Tibial artery (tissue), 4 donors: Measurements from ENCODE around the gene DLEC1.

ENCODE experiments used
- DNase-seq, 2 donors: peaks; one replicate each; pipeline ENCODE4 v3.0.0-alpha.2; 2019
- H3K27ac ChIP-seq, 2 donors: fragments of 200-600 bp; sonication (generic) in 1 of 2; 1 replicate in 1 of 2; 2 replicates in 1 of 2; pipeline ENCODE4 v1.5.1; 2018 to 2019; ENCODE audit warnings: mild to moderate bottlenecking in 1 of 2
- H3K27me3 ChIP-seq, 2 donors: fragments of 200-600 bp; sonication (generic) in 1 of 2; one replicate each; pipeline versions ENCODE4 v1.5.1 to v1.6.0; 2016 to 2019
- H3K36me3 ChIP-seq, 3 donors: fragments of 200-600 bp; sonication (generic) in 2 of 3; one replicate each; pipeline ENCODE4 v1.5.1; 2016 to 2019; ENCODE audit warnings: mild to moderate bottlenecking in 2 of 3
- H3K4me1 ChIP-seq, 4 donors: fragments of 200-600 bp; sonication (generic) in 2 of 4; 1 replicate in 3 of 4; 2 replicates in 1 of 4; pipeline ENCODE4 v1.5.1; 2016 to 2019
- H3K4me3 ChIP-seq, 2 donors: fragments of 200-600 bp; sonication (generic) in 1 of 2; 1 replicate in 1 of 2; 2 replicates in 1 of 2; pipeline ENCODE4 v1.5.1; 2018 to 2019; ENCODE audit warnings: mild to moderate bottlenecking in 2 of 2
- H3K9me3 ChIP-seq, 3 donors: fragments of 200-600 bp; sonication (generic) in 1 of 3; one replicate each; pipeline ENCODE4 v1.5.1; 2016 to 2019
- intact Hi-C: fragments of 100-400 bp; cut with DNase I; formaldehyde crosslinking; loops from one replicate; pipeline ENCODE4 v1.15.0; 2023; ENCODE audit warnings: low total_unique reads
- TF ChIP-seq, protein P1 (sequence below), 2 experiments: fragments of 200-600 bp in 1 of 2; fragments of 450-650 bp in 1 of 2; IDR thresholded peaks; one replicate each; pipeline ENCODE4 v1.5.1; 2017 to 2019; ENCODE audit warnings: antibody characterized with exemption in 2 of 2, mild to moderate bottlenecking in 1 of 2, moderate library complexity in 1 of 2

Gene DLEC1

DNA sequence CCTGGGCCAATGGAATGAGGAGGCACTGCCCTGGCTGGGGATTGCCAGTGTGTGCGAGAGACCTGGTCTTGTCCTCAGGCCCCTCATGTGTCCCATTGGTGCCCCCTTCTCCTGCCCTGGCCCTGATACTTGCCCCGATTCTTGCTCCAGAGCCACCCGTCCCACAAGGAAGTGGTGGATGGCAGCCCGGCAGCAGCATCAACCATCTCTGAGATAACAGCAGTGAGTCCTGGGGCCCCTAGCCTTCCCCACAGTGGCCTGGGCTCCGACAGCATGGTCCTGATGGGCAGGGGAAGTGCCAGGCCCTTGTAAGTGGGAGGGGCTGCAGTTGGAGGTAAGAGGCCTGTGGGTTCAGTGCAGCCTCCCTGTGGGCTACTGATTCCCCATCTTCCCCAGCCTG, 33.0 kb upstream of the DLEC1 start:
- no peak for DNase-seq
- Histone ChIP-seq H3K4me1 (peaks cover 0 to 19% (median 0%) of the 10 kb centered on the region in 4 donors), H3K27ac (no peak overlapping the region), H3K9me3 (no peaks in the 10 kb centered on the region), H3K27me3 (no peaks in the 10 kb centered on the region), H3K4me3 (no peak overlapping the region), H3K36me3 (peaks cover 26 to 69% (median 50%) of the 10 kb centered on the region in 3 donors)
- TF ChIP-seq, protein P1, sequence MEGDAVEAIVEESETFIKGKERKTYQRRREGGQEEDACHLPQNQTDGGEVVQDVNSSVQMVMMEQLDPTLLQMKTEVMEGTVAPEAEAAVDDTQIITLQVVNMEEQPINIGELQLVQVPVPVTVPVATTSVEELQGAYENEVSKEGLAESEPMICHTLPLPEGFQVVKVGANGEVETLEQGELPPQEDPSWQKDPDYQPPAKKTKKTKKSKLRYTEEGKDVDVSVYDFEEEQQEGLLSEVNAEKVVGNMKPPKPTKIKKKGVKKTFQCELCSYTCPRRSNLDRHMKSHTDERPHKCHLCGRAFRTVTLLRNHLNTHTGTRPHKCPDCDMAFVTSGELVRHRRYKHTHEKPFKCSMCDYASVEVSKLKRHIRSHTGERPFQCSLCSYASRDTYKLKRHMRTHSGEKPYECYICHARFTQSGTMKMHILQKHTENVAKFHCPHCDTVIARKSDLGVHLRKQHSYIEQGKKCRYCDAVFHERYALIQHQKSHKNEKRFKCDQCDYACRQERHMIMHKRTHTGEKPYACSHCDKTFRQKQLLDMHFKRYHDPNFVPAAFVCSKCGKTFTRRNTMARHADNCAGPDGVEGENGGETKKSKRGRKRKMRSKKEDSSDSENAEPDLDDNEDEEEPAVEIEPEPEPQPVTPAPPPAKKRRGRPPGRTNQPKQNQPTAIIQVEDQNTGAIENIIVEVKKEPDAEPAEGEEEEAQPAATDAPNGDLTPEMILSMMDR (IDR thresholded peaks at IDR 0.05), result no peak
- intact Hi-C loops, result loop anchor here (10.0 kb wide), 2 partner anchors 151 to 159 kb away; partner anchors contain the start of gene OXSR1

DNA sequence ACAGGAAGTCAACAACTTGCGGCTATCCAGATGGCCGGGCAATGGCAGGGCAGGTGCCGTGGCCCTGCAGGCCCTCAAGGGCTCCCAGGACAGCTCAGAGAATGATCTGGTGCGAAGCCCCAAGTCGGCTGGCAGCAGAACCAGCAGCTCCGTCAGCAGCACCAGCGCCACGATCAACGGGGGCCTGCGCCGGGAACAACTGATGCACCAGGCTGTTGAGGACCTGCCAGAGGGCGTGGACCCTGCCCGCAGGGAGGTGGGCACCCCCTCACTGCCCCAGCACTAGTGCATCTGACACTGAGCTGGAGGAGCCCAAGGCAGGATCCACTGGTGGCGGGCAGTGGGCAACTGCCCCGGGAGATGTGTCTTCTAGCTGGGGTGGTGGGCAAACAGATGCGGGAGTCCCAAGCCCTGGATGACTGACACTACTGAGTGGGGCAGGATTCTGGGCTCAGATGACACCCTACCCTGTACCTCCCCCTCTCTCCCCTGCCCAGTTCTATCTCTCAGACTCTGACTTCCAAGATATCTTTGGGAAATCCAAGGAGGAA, 32.5 kb upstream of the DLEC1 start:
- no peaks in the 10 kb centered on the region for H3K27me3 ChIP-seq
- TF ChIP-seq, protein P1 (IDR thresholded peaks at IDR 0.05), result no peak
- H3K9me3 ChIP-seq, result no peaks in the 10 kb centered on the region
- peaks cover 0 to 19% (median 0%) of the 10 kb centered on the region in 4 donors for H3K4me1 ChIP-seq
- intact Hi-C loops, result loop anchor here (10.0 kb wide), 2 partner anchors 152 to 158 kb away; partner anchors contain the start of gene OXSR1
- no peak overlapping the region for H3K4me3 ChIP-seq
- DNase-seq, result no peak
- H3K27ac ChIP-seq, result no peak overlapping the region
- H3K36me3 ChIP-seq, result peaks cover 30 to 69% (median 52%) of the 10 kb centered on the region in 3 donors

DNA sequence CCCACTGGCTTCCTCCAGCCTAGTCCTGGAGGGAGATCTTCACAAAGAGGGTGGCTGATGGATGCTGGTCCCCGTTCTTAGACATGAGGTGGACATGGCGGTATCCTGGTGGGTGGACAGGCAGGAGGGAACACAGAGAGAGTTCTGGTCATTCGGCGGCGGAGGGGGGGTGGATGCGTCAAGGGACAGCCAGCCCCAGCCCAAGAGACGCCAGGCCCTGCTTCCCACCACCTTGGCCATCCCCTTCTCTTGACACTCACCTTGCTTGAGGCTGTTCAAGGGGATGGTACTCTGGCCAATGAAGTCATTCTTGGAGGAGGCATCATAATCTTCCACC, 31.3 kb upstream of the DLEC1 start:
- H3K36me3 ChIP-seq, result peaks cover 31 to 70% (median 50%) of the 10 kb centered on the region in 3 donors
- TF ChIP-seq, protein P1 (IDR thresholded peaks at IDR 0.05), result no peak
- H3K27ac ChIP-seq, result no peak overlapping the region

DNA sequence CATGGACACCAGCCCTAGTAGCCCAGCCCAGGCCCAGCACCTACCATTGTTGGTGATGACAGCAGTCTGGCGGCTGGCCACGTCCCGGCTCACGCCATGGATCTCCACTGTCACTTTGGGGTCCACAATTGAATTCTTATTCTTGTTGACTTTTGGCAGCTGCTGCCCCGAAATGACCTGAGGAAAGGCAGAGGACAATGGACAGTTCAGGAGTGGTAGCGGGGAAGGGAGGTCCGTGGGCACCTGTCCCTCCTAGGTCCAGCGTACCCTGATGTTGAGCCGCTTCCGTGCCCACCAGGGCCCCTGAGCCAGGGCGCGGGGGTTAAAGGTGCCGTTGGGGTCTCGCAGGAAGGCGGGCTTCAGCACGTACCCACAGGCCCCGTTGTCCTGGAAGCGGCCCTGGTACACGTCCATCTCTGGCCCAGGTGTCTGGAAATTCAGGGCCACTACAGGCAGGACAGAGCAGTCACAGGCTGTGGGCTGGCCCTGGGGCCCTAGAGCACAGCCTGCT, 30.8 kb upstream of the DLEC1 start:
- peaks cover 31 to 74% (median 55%) of the 10 kb centered on the region in 3 donors for H3K36me3 ChIP-seq
- intact Hi-C loops, result loop anchor here (10.0 kb wide), 2 partner anchors 153 to 157 kb away; partner anchors contain the start of gene OXSR1

More for the DNA sequence above, 31.3 kb upstream of the DLEC1 start:
- H3K4me1 ChIP-seq, result peaks cover 0 to 19% (median 0%) of the 10 kb centered on the region in 4 donors
- DNase-seq, result no peak
- H3K4me3 ChIP-seq, result no peak overlapping the region
- intact Hi-C loops, result loop anchor here (10.0 kb wide), 2 partner anchors 153 to 157 kb away; partner anchors contain the start of gene OXSR1
- H3K9me3 ChIP-seq, result no peaks in the 10 kb centered on the region
- H3K27me3 ChIP-seq, result no peaks in the 10 kb centered on the region

DNA sequence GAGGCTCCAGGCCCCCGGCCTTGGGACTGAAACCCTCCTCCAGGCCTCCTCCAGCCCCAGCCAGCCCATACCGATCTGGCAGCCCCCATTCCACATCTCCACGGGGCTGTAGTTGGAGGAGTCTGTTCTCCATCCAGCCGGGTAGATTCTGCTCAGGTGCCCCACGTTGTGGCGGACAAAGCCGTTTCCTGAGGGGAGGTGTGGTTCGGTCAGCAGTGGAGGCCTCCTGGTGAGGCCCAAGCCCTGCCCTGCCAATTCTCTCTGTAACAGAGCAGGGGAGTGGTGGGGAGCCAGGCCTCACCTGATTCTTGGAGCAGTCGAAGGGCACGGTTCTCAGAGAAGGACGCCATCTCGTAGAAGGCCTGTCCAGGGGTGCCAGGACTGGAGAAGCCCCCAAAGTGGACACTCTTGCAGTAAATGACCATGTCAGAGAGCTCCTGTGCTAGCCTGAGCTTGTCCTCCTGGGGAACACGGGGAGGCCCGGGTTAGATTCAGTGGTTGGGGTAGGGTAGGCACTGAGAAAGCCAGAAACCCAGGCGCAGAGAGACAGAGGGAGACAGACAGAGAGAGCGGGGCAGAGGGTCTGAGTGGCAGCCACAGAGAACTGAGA, 29.9 kb upstream of the DLEC1 start:
- H3K9me3 ChIP-seq, result no peaks in the 10 kb centered on the region
- H3K4me3 ChIP-seq, result no peak overlapping the region
- TF ChIP-seq, protein P1 (IDR thresholded peaks at IDR 0.05), result no peak
- H3K36me3 ChIP-seq, result peaks cover 31 to 83% (median 64%) of the 10 kb centered on the region in 3 donors
- H3K4me1 ChIP-seq, result peaks cover 0 to 10% (median 0%) of the 10 kb centered on the region in 4 donors
- H3K27ac ChIP-seq, result no peak overlapping the region
- intact Hi-C loops, result loop anchor here (10.0 kb wide), 2 partner anchors 154 to 156 kb away; partner anchors contain the start of gene OXSR1
- DNase-seq, result no peak
- no peaks in the 10 kb centered on the region for H3K27me3 ChIP-seq

More for the DNA sequence above, 30.8 kb upstream of the DLEC1 start:
- TF ChIP-seq, protein P1 (IDR thresholded peaks at IDR 0.05), result no peak
- Histone ChIP-seq H3K4me1 (peaks cover 0 to 16% (median 0%) of the 10 kb centered on the region in 4 donors), H3K27me3 (no peaks in the 10 kb centered on the region), H3K27ac (no peak overlapping the region), H3K4me3 (no peak overlapping the region), H3K9me3 (no peaks in the 10 kb centered on the region)
- DNase-seq, result no peak
